Upper lobe of right lung (tissue), 1 donor: Measurements from ENCODE around the gene IRAK2. TPM values are rescaled to one million over a fixed set of nuclear protein-coding genes. Genes with fewer than 3 reads are reported as not detected.

Source experiments
- ATAC-seq: fragments of 200-7000 bp; cut with Tn5 transposase; one replicate; pipeline ENCODE4 v1.9.1; 2020; ENCODE audit warnings: mild to moderate bottlenecking, moderate library complexity
- DNase-seq: peaks from one replicate; pipeline ENCODE4 v3.0.0-alpha.2; 2020
- H3K27ac ChIP-seq: fragments of 200-600 bp; one replicate; pipeline ENCODE4 v1.8.0; 2022
- H3K27me3 ChIP-seq: fragments of 200-600 bp; one replicate; pipeline ENCODE4 v1.8.0; 2022; ENCODE audit warnings: mild to moderate bottlenecking
- H3K36me3 ChIP-seq: fragments of 200-600 bp; one replicate; pipeline ENCODE4 v1.8.0; 2022
- H3K4me1 ChIP-seq: fragments of 200-600 bp; one replicate; pipeline ENCODE4 v1.8.0; 2022
- H3K4me3 ChIP-seq: fragments of 200-600 bp; one replicate; pipeline ENCODE4 v1.8.0; 2022; ENCODE audit warnings: mild to moderate bottlenecking
- H3K9me3 ChIP-seq: fragments of 200-600 bp; one replicate; pipeline ENCODE4 v1.8.0; 2022
- intact Hi-C: fragments of 100-400 bp; cut with DNase I; formaldehyde crosslinking; loops from one replicate; pipeline ENCODE4 v1.11.0; 2022
- total RNA-seq: library from RNA; stranded (reverse); fragmentation: NEBNext Ultra II Directional; extraction: Animal tissue kit (Norgen Biotek cat#: 25700); gene quantifications from one replicate; pipeline ENCODE4 v1.2.1, GENCODE V29; 2021
- TF ChIP-seq, protein P1 (sequence below): fragments of 200-600 bp; IDR thresholded peaks from one replicate; pipeline ENCODE4 v1.8.0; 2022; ENCODE audit warnings: antibody characterized with exemption
- donor health status: DM: no; HTN: yes; CAD: no; lungs with severe emphysema.

The IRAK2 gene
- total RNA-seq, 1 donor from 2014 or later: 5.2 TPM

DNA sequence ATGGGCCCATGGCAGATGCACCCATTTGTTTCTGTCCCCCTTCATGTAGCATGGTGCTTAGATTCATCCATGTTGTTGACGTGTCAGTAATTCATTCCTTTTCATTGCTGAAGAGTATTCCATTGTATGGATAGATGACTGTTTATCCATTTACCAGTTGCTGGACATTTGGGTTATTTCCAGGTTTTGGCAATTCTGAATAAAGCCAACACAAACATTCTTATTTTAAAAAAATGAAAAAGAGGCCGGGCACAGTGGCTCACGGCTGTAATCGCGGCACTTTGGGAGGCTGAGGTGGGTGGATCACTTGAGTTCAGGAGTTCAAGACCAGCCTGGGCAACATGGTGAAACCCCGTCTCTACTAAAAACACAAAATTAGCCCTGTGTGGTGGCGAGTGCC, 64.9 kb downstream of the IRAK2 start:
- H3K9me3 ChIP-seq: no peaks in the 10 kb centered on the region
- H3K4me1 ChIP-seq: peaks cover 19% of the 10 kb centered on the region
- no peaks in the 10 kb centered on the region for H3K27me3 ChIP-seq
- no peak for ATAC-seq
- no peaks in the 10 kb centered on the region for H3K36me3 ChIP-seq
- no peak for DNase-seq
- H3K27ac ChIP-seq: no peak overlapping the region
- H3K4me3 ChIP-seq: no peak overlapping the region
- intact Hi-C loops: loop anchor here (5.0 kb wide), 1 partner anchor 67 kb away; the partner anchor contains the start of gene IRAK2
- TF ChIP-seq, protein P1, sequence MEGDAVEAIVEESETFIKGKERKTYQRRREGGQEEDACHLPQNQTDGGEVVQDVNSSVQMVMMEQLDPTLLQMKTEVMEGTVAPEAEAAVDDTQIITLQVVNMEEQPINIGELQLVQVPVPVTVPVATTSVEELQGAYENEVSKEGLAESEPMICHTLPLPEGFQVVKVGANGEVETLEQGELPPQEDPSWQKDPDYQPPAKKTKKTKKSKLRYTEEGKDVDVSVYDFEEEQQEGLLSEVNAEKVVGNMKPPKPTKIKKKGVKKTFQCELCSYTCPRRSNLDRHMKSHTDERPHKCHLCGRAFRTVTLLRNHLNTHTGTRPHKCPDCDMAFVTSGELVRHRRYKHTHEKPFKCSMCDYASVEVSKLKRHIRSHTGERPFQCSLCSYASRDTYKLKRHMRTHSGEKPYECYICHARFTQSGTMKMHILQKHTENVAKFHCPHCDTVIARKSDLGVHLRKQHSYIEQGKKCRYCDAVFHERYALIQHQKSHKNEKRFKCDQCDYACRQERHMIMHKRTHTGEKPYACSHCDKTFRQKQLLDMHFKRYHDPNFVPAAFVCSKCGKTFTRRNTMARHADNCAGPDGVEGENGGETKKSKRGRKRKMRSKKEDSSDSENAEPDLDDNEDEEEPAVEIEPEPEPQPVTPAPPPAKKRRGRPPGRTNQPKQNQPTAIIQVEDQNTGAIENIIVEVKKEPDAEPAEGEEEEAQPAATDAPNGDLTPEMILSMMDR: no peak

GRCh38 chr3:10232137-10232536, 67.4 kb downstream of the IRAK2 start:
- Histone ChIP-seq H3K4me1 (peaks cover 9% of the 10 kb centered on the region), H3K27me3 (no peaks in the 10 kb centered on the region), H3K27ac (peak overlapping the region; percentile 36), H3K4me3 (no peak overlapping the region), H3K9me3 (no peaks in the 10 kb centered on the region), H3K36me3 (no peaks in the 10 kb centered on the region)
- TF ChIP-seq, protein P1: no peak
- no peak for DNase-seq
- intact Hi-C loops: no loop called here
- ATAC-seq: peak; percentile 85

GRCh38 chr3:10233988-10234387, 69.3 kb downstream of the IRAK2 start:
- intact Hi-C loops: no loop called here
- Histone ChIP-seq H3K27ac (no peak overlapping the region), H3K36me3 (peaks cover 5% of the 10 kb centered on the region), H3K9me3 (no peaks in the 10 kb centered on the region), H3K4me1 (no peaks in the 10 kb centered on the region), H3K4me3 (no peak overlapping the region), H3K27me3 (no peaks in the 10 kb centered on the region)
- TF ChIP-seq, protein P1: no peak
- DNase-seq (no peak), ATAC-seq (no peak)

DNA sequence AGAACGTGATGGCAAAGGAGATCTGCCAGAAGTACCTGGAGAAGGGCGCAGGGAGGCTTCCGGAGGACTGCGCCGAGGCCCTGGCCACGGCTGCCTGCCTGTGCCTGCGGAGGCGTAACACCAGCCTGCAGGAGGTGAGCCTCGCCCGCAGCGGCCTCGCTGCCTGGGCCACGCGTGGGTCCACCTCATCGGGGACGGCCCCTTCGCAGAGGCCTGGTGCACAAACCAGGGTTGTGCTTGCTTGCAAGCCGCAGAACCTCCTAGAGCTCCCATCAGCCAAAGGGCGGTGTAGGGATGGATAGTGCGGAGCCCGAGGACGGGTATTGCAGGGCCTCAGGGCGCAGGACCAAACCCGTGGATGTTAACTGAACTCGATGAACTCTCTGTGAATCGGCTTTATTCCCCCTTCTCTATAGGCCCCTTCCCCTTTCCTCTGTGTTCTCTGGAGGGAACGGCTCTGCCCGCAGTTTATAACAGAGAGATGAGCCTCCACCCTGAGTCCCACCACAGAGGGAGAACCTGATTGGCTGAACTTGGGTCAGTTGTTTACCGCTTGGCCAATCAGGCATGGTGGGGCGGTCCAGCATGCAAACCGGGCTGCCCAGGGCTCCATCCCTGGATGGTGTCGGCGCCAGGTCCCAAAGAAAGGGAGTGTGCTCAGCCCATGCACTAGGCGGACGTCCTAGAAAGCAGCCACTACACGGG, 70.0 kb downstream of the IRAK2 start:
- no peaks in the 10 kb centered on the region for H3K27me3 ChIP-seq
- intact Hi-C loops: no loop called here
- no peak for ATAC-seq
- no peak overlapping the region for H3K27ac ChIP-seq
- H3K4me3 ChIP-seq: no peak overlapping the region
- H3K9me3 ChIP-seq: no peaks in the 10 kb centered on the region
- peaks cover 7% of the 10 kb centered on the region for H3K36me3 ChIP-seq
- DNase-seq: no peak
- no peaks in the 10 kb centered on the region for H3K4me1 ChIP-seq
- TF ChIP-seq, protein P1: no peak

- no peaks in the 10 kb centered on the region for H3K4me1 ChIP-seq
These were observed 70.8 kb downstream of the IRAK2 start for GRCh38 chr3:10235551-10235950.

More at GRCh38 chr3:10235551-10235950, 70.8 kb downstream of the IRAK2 start:
- intact Hi-C loops: no loop called here
- H3K27me3 ChIP-seq: no peaks in the 10 kb centered on the region
- H3K9me3 ChIP-seq: no peaks in the 10 kb centered on the region
- ATAC-seq (no peak), DNase-seq (no peak)
- H3K4me3 ChIP-seq: no peak overlapping the region
- no peak overlapping the region for H3K27ac ChIP-seq
- H3K36me3 ChIP-seq: peaks cover 7% of the 10 kb centered on the region
- TF ChIP-seq, protein P1: no peak
